ENCODE data around the gene MFAP3L. TPM values are rescaled to one million over a fixed set of nuclear protein-coding genes. Genes with fewer than 3 reads are reported as not detected.

The MFAP3L gene
- total RNA-seq, 2 donors from 2014 or later: 2.4 to 4.7 TPM

DNA sequence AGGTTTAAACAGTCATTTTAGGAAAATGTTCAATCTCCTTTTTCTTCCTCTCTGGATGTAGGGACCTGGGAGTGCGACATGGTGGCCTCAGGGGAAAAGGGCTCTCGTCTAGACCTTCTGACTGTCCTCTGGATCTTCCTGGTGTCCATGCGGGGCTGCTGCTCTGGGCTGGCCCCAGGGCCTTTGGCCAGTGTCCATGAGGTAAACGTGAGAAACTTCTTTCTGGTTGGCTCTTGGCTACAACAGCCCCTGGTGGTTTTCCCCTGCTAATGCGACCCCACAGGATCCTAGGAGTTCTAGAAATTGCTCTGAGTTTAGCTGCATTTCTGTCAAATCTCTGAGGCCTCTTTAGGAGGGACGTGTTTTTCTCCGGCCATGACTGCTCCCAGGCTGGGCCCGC, 85.7 kb downstream of the MFAP3L start:
- H3K4me1 ChIP-seq: no peaks in the 10 kb centered on the region
- TF ChIP-seq CTCF (IDR thresholded peaks at IDR 0.05): no peak
- no peak overlapping the region for H3K27ac ChIP-seq
- no peaks in the 10 kb centered on the region for H3K9me3 ChIP-seq
- DNase-seq: no peak
- no peak overlapping the region for H3K9ac ChIP-seq (ENCODE audit: low read depth in 2 of 2, low read length in 2 of 2)
- H3K27me3 ChIP-seq: no peaks in the 10 kb centered on the region
- no peak overlapping the region for H3K4me3 ChIP-seq
- no peaks in the 10 kb centered on the region for H3K36me3 ChIP-seq
- intact Hi-C loops (cut with DNase I): no loop called here

Other genes with a start within 250 kb of the MFAP3L start
- 1 to 10 TPM; 4.0 to 5.3 TPM for gene AADAT, start 63.6 kb upstream of the MFAP3L start, total RNA-seq

Data from colonic mucosa (tissue), 4 donors.